GM13977 (cell line): ENCODE measurements around the gene SORL1.

Source experiments
- DNase-seq: peaks from one replicate; pipeline ENCODE4 v3.0.0; 2012; ENCODE audit warnings: low spot score
- in situ Hi-C: fragments of 300-500 bp; cut with MboI; formaldehyde crosslinking; loops from one replicate; pipeline ENCODE4 v1.12.0; 2022; ENCODE audit warnings: low sequenced_read_pairs, low pct_unique_long_range_greater_than_20kb, mixed read lengths, inconsistent platforms; ENCODE audit not compliant: unreplicated experiment
- TF ChIP-seq, protein P1 (sequence below): IDR thresholded peaks from 2 replicates; pipeline ENCODE4 v1.5.1; 2012; ENCODE audit warnings: mild to moderate bottlenecking, control low read depth; ENCODE audit not compliant: insufficient read depth; ENCODE audit errors: extremely low read depth, missing control alignments

Gene SORL1

DNA sequence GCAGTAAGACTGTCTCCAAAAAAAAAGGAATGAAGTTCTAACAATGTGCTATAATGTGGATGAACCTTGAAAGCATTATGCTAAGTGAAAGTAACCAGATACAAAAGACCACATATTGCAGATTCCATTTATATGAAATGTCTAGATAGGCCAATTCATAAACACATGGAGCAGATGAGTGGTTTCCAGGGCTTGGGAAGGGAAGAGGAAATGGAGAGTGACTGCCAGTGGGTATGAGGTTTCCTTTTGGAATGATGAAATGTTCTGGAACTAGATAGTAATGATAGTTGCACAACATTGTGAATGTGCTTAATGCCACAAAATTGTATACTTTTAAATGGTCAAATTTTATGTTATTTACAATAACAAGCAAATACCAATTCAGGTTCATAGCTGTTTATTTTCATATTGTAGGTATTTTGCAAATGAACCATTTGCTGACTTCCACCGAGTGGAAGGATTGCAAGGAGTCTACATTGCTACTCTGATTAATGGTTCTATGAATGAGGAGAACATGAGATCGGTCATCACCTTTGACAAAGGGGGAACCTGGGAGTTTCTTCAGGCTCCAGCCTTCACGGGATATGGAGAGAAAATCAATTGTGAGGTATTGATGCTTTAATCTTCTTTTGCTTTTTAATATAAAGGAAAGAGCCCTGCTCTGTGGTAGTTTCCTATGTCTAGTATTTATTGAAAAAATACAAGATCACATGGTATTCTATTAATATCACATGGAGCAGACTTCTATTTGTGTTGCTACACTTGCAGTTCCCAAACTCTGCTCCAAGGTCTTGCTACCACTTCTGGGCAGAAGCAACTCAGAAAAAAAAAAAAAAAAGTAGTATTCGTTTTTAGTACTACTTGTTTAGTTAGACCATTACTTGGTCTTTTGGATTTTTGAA, 68.4 kb downstream of the SORL1 start:
- DNase-seq, result no peak
- TF ChIP-seq, protein P1, sequence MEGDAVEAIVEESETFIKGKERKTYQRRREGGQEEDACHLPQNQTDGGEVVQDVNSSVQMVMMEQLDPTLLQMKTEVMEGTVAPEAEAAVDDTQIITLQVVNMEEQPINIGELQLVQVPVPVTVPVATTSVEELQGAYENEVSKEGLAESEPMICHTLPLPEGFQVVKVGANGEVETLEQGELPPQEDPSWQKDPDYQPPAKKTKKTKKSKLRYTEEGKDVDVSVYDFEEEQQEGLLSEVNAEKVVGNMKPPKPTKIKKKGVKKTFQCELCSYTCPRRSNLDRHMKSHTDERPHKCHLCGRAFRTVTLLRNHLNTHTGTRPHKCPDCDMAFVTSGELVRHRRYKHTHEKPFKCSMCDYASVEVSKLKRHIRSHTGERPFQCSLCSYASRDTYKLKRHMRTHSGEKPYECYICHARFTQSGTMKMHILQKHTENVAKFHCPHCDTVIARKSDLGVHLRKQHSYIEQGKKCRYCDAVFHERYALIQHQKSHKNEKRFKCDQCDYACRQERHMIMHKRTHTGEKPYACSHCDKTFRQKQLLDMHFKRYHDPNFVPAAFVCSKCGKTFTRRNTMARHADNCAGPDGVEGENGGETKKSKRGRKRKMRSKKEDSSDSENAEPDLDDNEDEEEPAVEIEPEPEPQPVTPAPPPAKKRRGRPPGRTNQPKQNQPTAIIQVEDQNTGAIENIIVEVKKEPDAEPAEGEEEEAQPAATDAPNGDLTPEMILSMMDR, result no peak
- in situ Hi-C loops, result no loop called here

DNA sequence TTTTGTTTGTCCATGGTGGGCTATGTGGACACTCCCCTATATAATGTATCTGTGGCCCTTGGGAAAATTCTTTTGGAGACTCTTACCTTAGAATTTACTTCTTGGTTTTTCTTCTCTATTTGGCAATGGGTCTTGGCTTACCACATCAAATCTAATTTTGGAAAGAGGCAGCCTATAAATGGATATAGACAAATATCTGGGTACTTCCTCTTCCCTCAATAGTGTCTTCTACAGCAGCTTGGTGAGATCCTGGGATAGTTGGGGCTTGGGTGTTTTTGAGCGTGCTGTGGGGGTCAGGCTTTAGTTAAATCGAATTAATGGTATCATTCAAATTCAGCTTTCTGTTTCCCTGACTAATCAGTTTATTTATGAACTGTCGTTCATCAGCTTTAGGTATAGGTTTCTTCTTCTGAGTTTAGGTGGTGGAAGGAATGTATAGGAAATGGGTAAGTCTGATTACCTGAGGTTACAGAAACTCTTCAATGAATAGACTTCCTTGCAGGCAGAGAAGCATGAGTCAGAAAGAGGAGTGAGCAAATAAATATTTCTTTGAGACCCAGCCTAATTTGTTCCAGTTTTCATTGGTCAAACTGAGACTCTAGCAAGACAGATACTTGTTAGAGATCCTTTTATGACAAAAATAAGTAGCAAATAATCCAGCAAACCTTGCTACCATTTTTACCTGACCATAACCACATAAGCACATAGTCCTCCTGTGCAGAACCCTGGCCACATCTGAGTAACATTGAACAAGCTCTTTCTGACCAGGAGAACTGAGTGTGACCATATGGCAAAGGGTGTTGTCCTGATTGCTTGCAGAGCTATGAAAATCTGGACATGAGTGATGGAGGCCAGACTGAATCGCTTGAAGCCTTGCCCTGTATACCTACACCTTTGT, 69.3 kb downstream of the SORL1 start:
- TF ChIP-seq, protein P1, result no peak
- in situ Hi-C loops, result no loop called here
- peak; percentile 39 for DNase-seq

DNA sequence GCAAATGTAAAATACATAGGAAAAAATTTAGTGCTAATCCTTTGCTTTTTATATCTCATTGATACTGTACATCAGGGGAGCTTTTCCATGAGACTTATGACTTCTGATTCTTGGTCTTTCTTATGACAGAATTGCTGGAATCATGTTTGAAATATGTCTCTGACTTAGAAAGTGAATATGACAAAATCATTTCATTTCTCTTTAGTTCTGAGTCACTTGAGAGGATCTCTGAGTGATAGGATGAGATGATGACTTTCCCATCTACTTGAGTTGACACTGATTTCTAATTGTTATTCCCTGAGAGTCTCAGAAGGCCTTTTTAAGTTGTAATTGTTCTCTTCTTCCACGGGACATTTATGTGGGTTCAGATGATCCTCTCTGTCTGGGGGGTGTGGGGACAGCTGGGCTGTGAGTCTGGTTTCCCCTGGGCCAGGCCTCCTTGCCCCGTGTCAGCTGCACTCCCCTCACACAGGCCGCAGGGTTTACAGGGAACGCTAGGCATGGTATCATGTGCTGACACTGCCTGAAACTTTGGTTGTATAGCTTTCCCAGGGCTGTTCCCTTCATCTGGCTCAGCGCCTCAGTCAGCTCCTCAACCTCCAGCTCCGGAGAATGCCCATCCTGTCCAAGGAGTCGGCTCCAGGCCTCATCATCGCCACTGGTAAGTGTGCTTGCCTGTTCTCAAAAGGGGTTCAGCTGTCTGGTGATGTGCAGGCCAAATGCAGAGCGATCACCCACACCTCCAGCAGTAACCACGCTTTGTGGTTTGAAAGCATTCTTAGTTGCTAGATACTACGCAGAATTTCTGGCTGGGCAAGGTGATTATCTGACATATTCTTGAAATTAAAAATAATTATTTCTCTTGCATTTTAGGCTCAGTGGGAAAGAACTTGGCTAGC, 70.2 kb downstream of the SORL1 start:
- in situ Hi-C loops, result no loop called here
- TF ChIP-seq, protein P1, result no peak
- no peak for DNase-seq

DNA sequence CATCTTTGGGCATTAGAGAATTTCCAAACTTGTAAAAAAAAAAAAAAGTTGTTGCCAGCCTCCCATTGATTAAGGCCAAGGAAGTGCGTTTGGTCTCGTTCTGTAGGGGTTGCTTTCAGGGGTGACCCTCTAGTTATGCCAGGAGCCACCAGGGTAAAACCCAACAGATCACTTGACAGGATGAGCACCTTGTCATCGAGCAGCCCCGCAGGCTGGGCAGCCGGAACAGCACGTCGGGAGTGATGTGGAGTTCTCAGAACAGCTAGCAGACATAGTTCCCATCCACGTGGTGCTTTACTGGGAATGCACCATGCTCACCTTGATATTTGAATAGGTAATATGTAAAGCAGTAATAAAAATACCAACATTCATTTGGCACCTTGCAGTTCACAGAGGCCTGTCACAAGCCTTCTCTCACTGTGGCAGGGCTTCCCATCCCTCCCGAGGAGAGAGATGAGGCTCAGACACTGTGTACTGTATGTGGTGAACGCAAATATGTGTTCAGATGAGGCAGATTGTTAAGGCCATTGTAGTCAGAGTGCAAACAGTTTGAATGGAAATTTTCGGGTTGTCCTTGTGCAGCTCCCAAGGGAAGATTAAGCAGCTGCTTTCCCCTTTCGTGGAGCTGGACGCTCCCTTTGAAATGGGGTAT, 71.6 kb downstream of the SORL1 start:
- DNase-seq, result no peak
- TF ChIP-seq, protein P1, result no peak
- in situ Hi-C loops, result no loop called here

GRCh38 chr11:121524233-121524631, 72.1 kb downstream of the SORL1 start:
- DNase-seq, result no peak
- in situ Hi-C loops, result no loop called here
- TF ChIP-seq, protein P1, result no peak

DNA sequence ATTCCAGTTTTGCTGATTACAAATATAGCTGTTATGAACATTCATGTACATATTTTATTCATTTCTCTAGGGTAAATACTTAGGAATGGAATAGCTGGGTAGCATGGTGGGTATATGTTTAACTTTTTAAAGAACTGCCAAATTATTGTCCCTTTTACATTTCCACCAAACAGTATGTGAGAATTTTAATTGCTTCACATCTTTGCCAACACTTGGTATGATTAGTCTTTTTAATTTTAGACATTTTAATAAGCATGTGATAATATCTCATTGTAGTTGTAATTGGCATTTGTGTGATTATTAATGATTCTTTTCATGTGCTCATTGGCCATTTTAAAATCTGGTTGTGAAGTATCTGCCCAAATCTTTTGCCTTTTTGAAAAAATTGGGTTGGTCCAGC, 73.3 kb downstream of the SORL1 start:
- DNase-seq, result no peak
- in situ Hi-C loops, result no loop called here
- TF ChIP-seq, protein P1, result no peak
